Lung microvascular endothelial cell (primary cell): Measurements from ENCODE around the gene NHLRC4. TPM values are rescaled to one million over a fixed set of nuclear protein-coding genes. Genes with fewer than 3 reads are reported as not detected.

Source experiments
- DNase-seq, 2 donors: peaks; one replicate each; pipeline versions ENCODE4 v3.0.0 to v3.0.0-alpha.2; 2010; ENCODE audit warnings: low read depth in 2 of 2
- total RNA-seq: library from RNA; depleted of rRNA; stranded (reverse); fragments of >200 nt; gene quantifications from 2 replicates; pipeline ENCODE4 v1.2.1, GENCODE V29; 2014

NHLRC4 gene
- total RNA-seq, 1 donor from 2014 or later: 2.4 TPM

GRCh38 chr16:552171-552570 lies 14.6 kb upstream of the NHLRC4 start:
- no peak for DNase-seq

GRCh38 chr16:553601-554296 lies 13.1 kb upstream of the NHLRC4 start:
- no peak for DNase-seq

GRCh38 chr16:554297-554621 lies 12.5 kb upstream of the NHLRC4 start:
- no peak for DNase-seq

GRCh38 chr16:554640-555365 lies 12.0 kb upstream of the NHLRC4 start:
- peak in 1 of 2 donors; percentile 82 for DNase-seq

GRCh38 chr16:555528-556473 lies 11.0 kb upstream of the NHLRC4 start:
- DNase-seq: no peak

- DNase-seq: no peak
These were observed 10.2 kb upstream of the NHLRC4 start for GRCh38 chr16:556474-557173.

GRCh38 chr16:557463-558297 lies 9.1 kb upstream of the NHLRC4 start:
- no peak for DNase-seq

GRCh38 chr16:558298-559020 lies 8.3 kb upstream of the NHLRC4 start:
- DNase-seq: no peak

GRCh38 chr16:559021-559380 lies 7.8 kb upstream of the NHLRC4 start:
- DNase-seq: no peak

- DNase-seq: no peak
These were observed 7.2 kb upstream of the NHLRC4 start for GRCh38 chr16:559411-560203.

GRCh38 chr16:560204-560700 lies 6.6 kb upstream of the NHLRC4 start, which contains the start of gene PRR35:
Gene PRR35, plus strand, starts transcription at chr16:560394. Its CDS starts 2,901 bp downstream, at chr16:563295.
- no peak for DNase-seq

GRCh38 chr16:560701-561412 lies 5.9 kb upstream of the NHLRC4 start:
- no peak for DNase-seq

GRCh38 chr16:561413-561794 lies 5.4 kb upstream of the NHLRC4 start:
- no peak for DNase-seq

- DNase-seq: no peak
These were observed 4.6 kb upstream of the NHLRC4 start for GRCh38 chr16:561957-562938.

GRCh38 chr16:563072-563644 lies 3.6 kb upstream of the NHLRC4 start:
- DNase-seq: no peak

- no peak for DNase-seq
These were observed 2.0 kb upstream of the NHLRC4 start for GRCh38 chr16:564690-565418.
